Skin epidermis (tissue), 12 donors: ENCODE measurements around the gene SNX27.
"Not testable (repeated sequence)": the region's sequence is repeated elsewhere in the genome, so short reads cannot be mapped to it uniquely, and the experiment has no call there.

Experiments
- H3K27ac ChIP-seq, 21 experiments: fragments of 200-600 bp; sonication (generic) in 11 of 21; one replicate each; pipeline ENCODE4 v1.5.0; 2020; ENCODE audit warnings: mild to moderate bottlenecking in 3 of 21, inconsistent platforms in 2 of 21, moderate library complexity in 2 of 21
- H3K4me3 ChIP-seq, 7 experiments: fragments of 200-600 bp; sonication (generic) in 2 of 7; one replicate each; pipeline ENCODE4 v1.5.0; 2020; ENCODE audit warnings: inconsistent platforms in 2 of 7, mild to moderate bottlenecking in 2 of 7, moderate library complexity in 1 of 7

The SNX27 gene

DNA sequence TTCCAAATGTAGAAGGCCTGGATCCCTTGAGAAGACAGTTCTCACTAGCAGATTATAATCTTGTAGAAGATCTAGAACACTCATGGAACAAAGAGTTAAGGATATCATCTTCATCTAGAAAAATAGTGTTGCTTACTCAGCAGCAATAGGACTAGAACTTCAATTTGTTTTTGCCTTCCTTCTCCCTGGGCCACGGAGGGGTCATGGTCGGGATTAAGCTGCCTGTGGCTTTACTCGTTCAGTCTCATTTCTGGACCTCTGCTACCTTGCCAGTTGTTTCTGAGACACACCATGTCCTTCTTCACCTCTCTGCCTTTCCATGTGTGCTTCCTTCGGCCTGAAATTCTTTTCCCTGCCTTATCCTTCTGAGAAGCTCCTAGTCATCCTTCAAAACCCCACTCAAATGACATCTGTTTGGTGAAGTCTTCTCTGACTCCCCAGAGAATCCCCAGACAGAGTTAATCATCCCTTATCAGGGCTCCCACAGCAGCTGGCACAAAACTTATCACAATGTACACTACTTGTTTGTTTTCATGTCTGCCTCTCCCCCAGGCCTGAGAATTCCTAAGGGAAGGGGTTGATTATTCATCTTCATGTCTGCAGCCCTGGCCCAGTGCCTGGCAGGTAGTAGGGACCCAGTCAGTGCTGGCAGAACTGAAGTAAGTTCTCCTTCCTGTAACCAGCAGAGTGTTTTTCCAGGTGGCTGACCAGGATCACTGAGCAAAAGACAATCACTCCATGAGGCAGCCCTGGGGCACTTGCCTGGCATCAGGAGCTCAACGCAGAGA is 15.5 kb upstream of the SNX27 start:
- H3K4me3 ChIP-seq: no peak overlapping the region
- no peak overlapping the region for H3K27ac ChIP-seq

DNA sequence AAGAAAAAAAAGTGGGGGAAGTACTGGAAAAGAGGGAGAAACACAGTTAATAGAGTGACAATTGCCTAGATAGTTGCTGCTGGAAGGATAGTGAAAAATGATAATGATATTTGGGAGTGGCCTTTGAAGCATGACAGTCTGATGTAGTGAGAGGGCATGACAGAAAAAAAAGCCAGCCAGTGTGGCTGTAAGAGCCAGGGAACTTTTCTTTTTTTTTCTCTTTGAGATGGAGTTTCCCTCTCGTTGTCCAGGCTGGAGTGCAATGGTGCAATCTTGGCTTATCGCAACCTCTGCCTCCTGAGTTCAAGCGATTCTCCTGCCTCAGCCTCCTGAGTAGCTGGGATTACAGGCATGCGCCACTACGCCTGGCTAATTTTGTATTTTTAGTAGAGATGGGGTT is 9.3 kb upstream of the SNX27 start:
- H3K4me3 ChIP-seq: not testable (repeated sequence)

DNA sequence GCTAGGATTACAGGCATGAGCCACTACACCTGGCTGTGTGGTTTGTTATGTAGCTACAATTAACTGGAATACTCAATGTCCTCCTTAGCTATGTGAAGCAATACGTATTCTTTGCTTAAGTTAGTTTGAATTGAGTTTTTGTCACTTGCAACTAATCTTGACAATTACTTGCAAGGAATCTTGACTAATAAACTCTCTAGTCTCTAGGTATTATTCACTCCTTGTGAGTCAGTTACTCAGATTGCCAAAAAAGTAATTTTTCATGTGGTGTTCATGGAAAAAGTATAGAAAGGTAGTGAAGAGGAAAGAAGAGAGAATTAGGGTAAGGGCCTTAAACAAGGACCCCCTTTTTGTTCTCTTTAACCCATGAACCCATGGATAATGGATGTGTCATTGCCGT is 7.6 kb upstream of the SNX27 start:
- no peak overlapping the region for H3K4me3 ChIP-seq
- no peak overlapping the region for H3K27ac ChIP-seq

More for the DNA sequence above, 9.3 kb upstream of the SNX27 start:
- not testable (repeated sequence) for H3K27ac ChIP-seq

DNA sequence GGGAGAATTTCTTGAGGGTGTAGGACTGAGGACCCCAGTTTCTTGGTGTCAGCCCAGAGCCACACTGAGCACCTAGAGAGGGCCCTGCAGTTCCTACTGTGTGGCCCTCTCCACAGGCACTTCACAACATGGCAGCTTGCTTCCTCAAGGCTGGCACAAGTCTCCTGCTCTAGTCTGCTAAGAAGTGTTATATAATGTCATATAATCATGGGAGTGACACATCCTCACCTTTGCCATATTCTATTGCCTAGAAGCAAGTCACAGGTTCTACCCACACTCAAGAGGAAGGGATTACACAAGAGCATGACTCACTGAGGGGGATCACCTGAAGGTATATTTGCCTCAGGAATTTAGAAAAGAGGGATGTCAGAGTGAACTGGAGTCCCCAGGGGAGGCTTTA is 5.5 kb upstream of the SNX27 start:
- Histone ChIP-seq H3K4me3 (no peak overlapping the region), H3K27ac (peak overlapping the region in 2 of 21 experiments; percentile 45 to 46)

GRCh38 chr1:151606857-151607256 is 5.0 kb upstream of the SNX27 start:
- H3K4me3 ChIP-seq: no peak overlapping the region
- H3K27ac ChIP-seq: no peak overlapping the region

GRCh38 chr1:151610142-151610541 is 1.7 kb upstream of the SNX27 start:
- Histone ChIP-seq H3K4me3 (no peak overlapping the region), H3K27ac (no peak overlapping the region)

DNA sequence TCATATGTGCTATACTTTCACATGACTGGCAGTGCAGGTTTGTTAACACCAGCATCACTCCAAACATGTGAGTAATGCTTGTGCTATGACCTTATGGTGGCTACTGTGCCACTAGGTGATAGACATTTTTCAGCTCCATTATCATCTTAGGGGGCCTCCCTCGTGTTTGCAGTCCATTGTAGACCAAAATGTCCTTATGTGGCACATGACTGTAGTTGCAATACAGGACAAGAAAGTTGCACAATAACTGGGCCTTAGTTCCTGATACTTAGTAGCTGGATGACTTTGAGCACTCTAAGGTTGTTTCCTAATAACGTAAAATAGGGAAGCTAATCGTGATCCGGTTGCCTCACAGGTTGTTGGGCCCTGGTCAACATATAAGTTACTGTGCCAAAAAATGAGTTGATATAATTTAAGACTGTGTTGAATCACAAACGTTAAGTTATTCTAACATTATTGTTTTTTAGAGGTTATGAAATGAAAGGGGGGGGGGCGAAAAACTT is 511 bp upstream of the SNX27 start:
- H3K4me3 ChIP-seq: peak overlapping the region in 4 of 7 experiments; percentile 73 to 91 (median 80)
- H3K27ac ChIP-seq: peak overlapping the region in 20 of 21 experiments; percentile 84 to 99 (median 97)

GRCh38 chr1:151612501-151613281 is 841 bp downstream of the SNX27 start:
- peak overlapping the region; percentile 83 to 99 (median 97) for H3K27ac ChIP-seq

DNA sequence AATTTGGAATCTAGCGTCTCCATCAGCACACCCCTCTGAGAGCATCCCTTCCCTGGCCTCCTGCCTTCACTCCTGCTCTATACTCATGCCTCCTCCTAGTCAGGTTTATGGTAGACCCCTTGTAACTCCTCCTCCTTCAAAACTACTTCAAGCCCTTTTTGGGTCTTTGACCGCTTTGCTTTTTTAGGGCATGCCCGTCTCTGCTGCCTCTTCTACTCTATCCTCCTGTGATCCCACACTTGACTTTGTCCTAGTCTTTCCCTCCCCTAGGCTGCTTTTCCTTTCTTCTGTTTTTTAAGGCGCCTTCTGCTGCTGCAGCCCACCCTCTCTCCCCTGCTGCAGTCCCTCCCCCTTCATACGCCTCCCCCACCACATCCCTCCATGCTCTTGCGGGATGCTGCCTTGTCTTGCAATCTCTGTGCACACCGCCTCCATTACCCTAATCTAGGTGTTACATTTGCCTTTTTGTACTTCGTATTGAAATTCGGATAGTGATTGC is 1.5 kb downstream of the SNX27 start:
- peak overlapping the region; percentile 73 to 96 (median 86) for H3K4me3 ChIP-seq
- peak overlapping the region in 13 of 21 experiments; percentile 5 to 99 (median 97) for H3K27ac ChIP-seq

More at GRCh38 chr1:151612501-151613281, 841 bp downstream of the SNX27 start:
- peak overlapping the region; percentile 73 to 96 (median 86) for H3K4me3 ChIP-seq

- H3K4me3 ChIP-seq: no peak overlapping the region
Observed at GRCh38 chr1:151615711-151616504, 4.1 kb downstream of the SNX27 start.

GRCh38 chr1:151616505-151616849 is 4.6 kb downstream of the SNX27 start:
- Histone ChIP-seq H3K4me3 (no peak overlapping the region), H3K27ac (no peak overlapping the region)

More at GRCh38 chr1:151615711-151616504, 4.1 kb downstream of the SNX27 start:
- no peak overlapping the region for H3K27ac ChIP-seq

DNA sequence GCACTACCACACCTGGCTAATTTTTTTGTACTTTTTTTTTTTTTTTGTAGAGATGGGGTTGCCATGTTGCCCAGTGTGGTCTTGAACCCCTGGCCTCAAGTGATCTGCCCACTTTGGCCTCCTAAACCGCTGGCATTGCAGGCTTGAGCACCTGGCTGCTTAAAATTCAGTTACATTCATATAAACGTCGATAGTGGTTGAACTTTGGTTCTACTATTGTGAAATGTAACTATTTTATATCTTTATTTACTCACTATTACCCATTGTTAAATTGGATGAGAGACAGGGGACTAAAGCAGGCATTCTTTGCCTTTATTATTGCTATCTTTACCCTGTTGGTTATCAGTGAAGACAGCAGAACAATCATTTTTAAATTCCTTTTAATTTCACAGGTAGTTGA is 6.2 kb downstream of the SNX27 start:
- Histone ChIP-seq H3K27ac (no peak overlapping the region), H3K4me3 (no peak overlapping the region)

GRCh38 chr1:151618470-151618869 is 6.6 kb downstream of the SNX27 start:
- Histone ChIP-seq H3K4me3 (no peak overlapping the region), H3K27ac (no peak overlapping the region)

DNA sequence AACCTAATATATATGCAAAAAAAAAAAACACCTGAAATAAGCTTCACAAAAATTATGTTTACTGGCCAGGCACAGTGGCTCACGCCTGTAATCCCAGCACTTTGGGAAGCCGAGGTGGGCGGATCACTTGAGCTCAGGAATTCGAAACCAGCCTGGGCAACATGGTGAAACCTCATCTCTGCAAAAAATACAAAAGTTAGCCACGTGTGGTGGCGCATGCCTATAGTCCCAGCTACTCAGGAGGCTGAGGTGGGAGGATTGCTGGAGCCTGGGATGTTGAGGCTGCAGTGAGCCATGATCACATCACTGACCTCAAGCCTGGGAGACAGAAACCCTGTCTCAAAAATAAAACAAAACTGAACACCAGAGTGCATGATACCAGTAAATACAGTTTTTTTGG is 7.1 kb downstream of the SNX27 start:
- H3K27ac ChIP-seq: peak overlapping the region in 6 of 21 experiments; percentile 16 to 71 (median 40)

DNA sequence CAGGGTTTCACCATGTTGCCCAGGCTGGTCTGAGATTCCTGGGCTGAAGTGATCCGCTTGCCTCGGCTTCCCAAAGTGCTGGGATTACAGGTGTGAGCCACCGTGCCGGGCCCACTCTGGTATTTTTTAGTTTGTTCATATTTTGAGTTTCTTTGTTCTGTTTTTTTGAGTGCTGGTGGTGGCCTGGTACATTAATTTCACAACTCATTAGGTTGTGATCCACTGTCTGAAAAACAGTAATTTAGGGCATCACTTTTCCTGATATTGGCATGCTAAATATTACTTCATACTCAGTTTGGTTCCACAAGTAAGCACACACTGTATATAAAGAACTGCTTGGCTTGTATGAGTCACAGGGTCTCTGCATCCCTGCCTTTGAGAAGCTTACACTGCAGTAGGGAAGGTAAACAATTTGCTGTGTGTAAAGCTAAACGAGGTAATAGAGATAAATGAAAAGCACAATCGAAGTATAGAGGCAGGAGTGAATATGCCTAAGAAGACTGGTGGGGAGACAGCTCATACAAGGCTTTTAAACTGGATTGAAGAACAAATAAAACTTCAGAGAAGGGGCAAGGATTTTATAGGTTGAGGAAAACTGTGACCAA is 7.7 kb downstream of the SNX27 start:
- H3K4me3 ChIP-seq: no peak overlapping the region
- H3K27ac ChIP-seq: peak overlapping the region in 8 of 21 experiments; percentile 10 to 71 (median 48)

More for the DNA sequence above, 7.1 kb downstream of the SNX27 start:
- not testable (repeated sequence) for H3K4me3 ChIP-seq

GRCh38 chr1:151620286-151620685 is 8.4 kb downstream of the SNX27 start:
- no peak overlapping the region for H3K4me3 ChIP-seq
- H3K27ac ChIP-seq: peak overlapping the region in 10 of 21 experiments; percentile 4 to 71 (median 24)

DNA sequence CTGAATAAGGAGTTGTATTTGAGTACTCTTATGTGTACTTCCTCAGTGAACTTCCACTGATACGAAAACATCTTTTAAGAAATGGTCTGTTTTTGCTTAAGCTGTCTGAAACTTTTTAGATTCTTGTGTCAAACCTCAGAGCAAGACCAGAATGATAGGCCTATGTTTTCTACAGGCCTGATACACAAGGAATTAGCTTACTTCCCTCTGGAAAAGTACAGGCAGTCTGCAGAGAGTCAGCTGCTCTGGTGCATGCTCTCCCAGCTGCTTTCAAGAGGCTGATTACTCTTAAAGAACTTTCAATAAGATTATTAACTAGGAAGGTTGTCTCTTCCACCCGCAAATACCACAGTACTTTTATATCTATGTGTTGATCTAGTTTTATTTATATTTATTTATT is 9.5 kb downstream of the SNX27 start:
- no peak overlapping the region for H3K4me3 ChIP-seq
- H3K27ac ChIP-seq: peak overlapping the region in 9 of 21 experiments; percentile 3 to 71 (median 33)

GRCh38 chr1:151624783-151625182 is 12.9 kb downstream of the SNX27 start:
- Histone ChIP-seq H3K27ac (no peak overlapping the region), H3K4me3 (no peak overlapping the region)

GRCh38 chr1:151626740-151627334 is 15.0 kb downstream of the SNX27 start:
- H3K27ac ChIP-seq: no peak overlapping the region

More at GRCh38 chr1:151626740-151627334, 15.0 kb downstream of the SNX27 start:
- no peak overlapping the region for H3K4me3 ChIP-seq
